ENCODE results near the gene SLCO4C1. TPM values are rescaled to one million over a fixed set of nuclear protein-coding genes. Genes with fewer than 3 reads are reported as not detected.
"Not testable (repeated sequence)": the region's sequence is repeated elsewhere in the genome, so short reads cannot be mapped to it uniquely, and the experiment has no call there.

Gene SLCO4C1, protein sequence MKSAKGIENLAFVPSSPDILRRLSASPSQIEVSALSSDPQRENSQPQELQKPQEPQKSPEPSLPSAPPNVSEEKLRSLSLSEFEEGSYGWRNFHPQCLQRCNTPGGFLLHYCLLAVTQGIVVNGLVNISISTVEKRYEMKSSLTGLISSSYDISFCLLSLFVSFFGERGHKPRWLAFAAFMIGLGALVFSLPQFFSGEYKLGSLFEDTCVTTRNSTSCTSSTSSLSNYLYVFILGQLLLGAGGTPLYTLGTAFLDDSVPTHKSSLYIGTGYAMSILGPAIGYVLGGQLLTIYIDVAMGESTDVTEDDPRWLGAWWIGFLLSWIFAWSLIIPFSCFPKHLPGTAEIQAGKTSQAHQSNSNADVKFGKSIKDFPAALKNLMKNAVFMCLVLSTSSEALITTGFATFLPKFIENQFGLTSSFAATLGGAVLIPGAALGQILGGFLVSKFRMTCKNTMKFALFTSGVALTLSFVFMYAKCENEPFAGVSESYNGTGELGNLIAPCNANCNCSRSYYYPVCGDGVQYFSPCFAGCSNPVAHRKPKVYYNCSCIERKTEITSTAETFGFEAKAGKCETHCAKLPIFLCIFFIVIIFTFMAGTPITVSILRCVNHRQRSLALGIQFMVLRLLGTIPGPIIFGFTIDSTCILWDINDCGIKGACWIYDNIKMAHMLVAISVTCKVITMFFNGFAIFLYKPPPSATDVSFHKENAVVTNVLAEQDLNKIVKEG
- total RNA-seq, result 10 to 100 TPM in 1 of 4 donors, 1 to 10 TPM in 2, not detected in 1; 1.1 to 13.5 (median 5.9) TPM

DNA sequence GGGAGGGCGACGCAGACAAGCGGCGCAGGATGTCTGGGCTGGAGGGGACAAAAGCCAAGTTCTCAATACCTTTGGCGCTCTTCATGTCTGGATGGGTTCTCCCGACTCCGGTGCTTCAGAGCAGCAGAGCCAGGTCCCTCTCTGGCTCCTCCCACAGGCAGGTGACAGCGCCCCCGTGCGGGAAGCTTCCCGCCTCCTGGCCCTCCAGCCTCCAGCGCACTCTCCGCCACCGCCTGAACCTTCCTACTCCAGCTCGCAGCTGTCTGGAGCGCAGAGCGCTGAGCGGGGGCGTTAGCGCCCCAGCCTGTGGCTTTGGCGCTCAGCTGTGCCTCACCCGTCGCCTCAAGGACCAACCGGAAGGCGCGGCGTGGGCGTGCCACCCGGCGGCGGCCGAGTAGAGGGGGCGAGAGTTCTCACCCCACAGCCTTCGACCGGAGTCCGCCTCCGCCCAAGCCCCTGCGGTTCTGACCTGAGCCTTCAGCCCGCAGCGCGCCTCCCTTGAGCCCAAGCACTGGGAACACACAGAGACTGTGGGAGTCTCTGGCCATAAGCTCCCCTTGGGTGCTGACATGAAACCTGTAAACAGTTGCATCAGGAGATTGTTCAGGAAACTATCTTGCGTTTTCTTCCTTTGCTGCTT is at the start of gene SLCO4C1:
SLCO4C1 (minus strand) TSS at position 107 of the 640 bp plus-strand sequence; CDS start at position 85, 22 bp downstream.
- H3K27me3 ChIP-seq, result peaks cover 8% of the 10 kb centered on the region
- peak; percentile 89 for DNase-seq
- peaks cover 0 to 20% (median 6%) of the 10 kb centered on the region in 4 donors for H3K4me1 ChIP-seq
- WGBS, 2 donors (ENCODE audit: low coverage in 1 of 2), result 0% methylated on average over 27 of the region's 42 CpGs; no CpG with 5 or more reads in 1 of the 2 donors
- intact Hi-C loops (cut with DNase I; ENCODE audit: low total_unique reads) (no loop called here), in situ Hi-C loops (cut with MboI; ENCODE audit: low pct_ligation_motif_present in 1 of 4, low pct_unique_long_range_greater_than_20kb in 1 of 4, low sequenced_read_pairs in 3 of 4) (no loop called here)
- H3K36me3 ChIP-seq, result no peaks in the 10 kb centered on the region
- H3K9me3 ChIP-seq, result no peaks in the 10 kb centered on the region
- TF ChIP-seq POLR2A (IDR thresholded peaks at IDR 0.05), result no peak
- TF ChIP-seq, protein P1, sequence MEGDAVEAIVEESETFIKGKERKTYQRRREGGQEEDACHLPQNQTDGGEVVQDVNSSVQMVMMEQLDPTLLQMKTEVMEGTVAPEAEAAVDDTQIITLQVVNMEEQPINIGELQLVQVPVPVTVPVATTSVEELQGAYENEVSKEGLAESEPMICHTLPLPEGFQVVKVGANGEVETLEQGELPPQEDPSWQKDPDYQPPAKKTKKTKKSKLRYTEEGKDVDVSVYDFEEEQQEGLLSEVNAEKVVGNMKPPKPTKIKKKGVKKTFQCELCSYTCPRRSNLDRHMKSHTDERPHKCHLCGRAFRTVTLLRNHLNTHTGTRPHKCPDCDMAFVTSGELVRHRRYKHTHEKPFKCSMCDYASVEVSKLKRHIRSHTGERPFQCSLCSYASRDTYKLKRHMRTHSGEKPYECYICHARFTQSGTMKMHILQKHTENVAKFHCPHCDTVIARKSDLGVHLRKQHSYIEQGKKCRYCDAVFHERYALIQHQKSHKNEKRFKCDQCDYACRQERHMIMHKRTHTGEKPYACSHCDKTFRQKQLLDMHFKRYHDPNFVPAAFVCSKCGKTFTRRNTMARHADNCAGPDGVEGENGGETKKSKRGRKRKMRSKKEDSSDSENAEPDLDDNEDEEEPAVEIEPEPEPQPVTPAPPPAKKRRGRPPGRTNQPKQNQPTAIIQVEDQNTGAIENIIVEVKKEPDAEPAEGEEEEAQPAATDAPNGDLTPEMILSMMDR (IDR thresholded peaks at IDR 0.05), result peak; percentile 43 to 62 (median 49)
- peak within 1 kb of the TSS in 3 of 4 donors; percentile 17 to 58 (median 49) for H3K27ac ChIP-seq
- H3K4me3 ChIP-seq, result peak within 1 kb of the TSS; percentile 14 to 60 (median 38)

DNA sequence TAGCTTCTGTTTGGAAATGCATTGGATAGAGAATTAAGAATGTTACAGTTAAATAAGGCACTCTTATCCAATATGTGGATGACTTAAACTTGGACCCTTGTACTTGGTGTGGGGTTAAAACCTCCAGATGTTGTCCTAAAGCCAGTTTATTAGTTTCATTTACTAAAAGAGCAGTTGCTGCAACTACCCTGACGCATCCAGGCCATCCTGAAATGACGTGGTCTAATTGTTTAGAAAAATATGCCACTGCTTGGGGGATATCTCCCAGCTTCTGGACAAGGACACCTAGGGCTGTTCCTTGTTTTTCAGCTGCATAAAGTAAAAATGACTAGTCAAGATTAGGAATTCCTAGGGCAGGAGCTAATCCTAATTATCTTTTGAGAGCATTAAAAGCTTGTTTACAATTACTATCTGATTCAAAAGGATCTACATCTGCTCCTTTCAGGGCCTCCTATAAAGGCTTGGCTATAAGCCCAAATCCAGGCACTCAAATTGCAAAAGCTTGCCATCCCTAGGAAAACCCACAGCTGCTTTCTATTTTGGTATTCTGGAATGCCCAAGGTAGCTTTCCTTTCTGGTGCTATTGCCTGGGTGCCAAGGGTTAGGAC is 45.7 kb upstream of the SLCO4C1 start:
- WGBS, 2 donors (ENCODE audit: low coverage in 1 of 2), result 13 to 56% methylated on average over 2 of the region's 2 CpGs

DNA sequence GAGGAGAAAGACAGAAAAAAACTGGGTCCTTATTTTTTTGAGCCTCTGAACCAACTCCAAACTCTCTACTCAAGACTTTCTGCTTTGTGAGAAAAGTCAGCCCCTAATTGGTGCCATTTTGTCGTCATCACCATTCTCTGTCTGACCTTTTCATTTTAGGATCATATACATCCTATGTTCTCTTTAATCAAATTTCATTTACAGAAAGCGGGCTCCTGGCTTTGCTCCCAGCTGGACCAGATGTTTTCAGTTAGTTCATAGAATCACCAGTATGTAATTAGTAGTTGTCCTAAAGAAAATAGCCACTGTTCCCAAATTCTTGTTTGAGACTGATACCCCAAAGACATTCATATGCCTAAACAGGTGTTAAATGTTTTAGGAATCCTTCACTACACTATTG is 28.6 kb upstream of the SLCO4C1 start:
- no peaks in the 10 kb centered on the region for H3K4me1 ChIP-seq
- no peak overlapping the region for H3K4me3 ChIP-seq
- H3K36me3 ChIP-seq, result no peaks in the 10 kb centered on the region
- no peak overlapping the region for H3K27ac ChIP-seq
- H3K27me3 ChIP-seq, result no peaks in the 10 kb centered on the region
- in situ Hi-C loops (cut with MboI; ENCODE audit: low pct_ligation_motif_present in 1 of 4, low pct_unique_long_range_greater_than_20kb in 1 of 4, low sequenced_read_pairs in 3 of 4), result no loop called here
- DNase-seq, result no peak
- no peaks in the 10 kb centered on the region for H3K9me3 ChIP-seq
- 64 to 77% methylated on average over 2 of the region's 2 CpGs for WGBS, 2 donors (ENCODE audit: low coverage in 1 of 2)
- no peak for TF ChIP-seq EP300 (IDR thresholded peaks at IDR 0.05; ENCODE audit: low read depth)
- no peak for TF ChIP-seq POLR2A (IDR thresholded peaks at IDR 0.05)
- TF ChIP-seq, protein P1 (IDR thresholded peaks at IDR 0.05), result no peak
- TF ChIP-seq POLR2AphosphoS5 (IDR thresholded peaks at IDR 0.05), result no peak
- intact Hi-C loops (cut with DNase I; ENCODE audit: low total_unique reads), result no loop called here

More for the DNA sequence above, 45.7 kb upstream of the SLCO4C1 start:
- DNase-seq, result no peak
- Histone ChIP-seq H3K4me1 (no peaks in the 10 kb centered on the region), H3K9me3 (no peaks in the 10 kb centered on the region), H3K4me3 (no peak overlapping the region), H3K36me3 (no peaks in the 10 kb centered on the region), H3K27ac (no peak overlapping the region), H3K27me3 (no peaks in the 10 kb centered on the region)
- no peak for TF ChIP-seq POLR2AphosphoS5 (IDR thresholded peaks at IDR 0.05)
- TF ChIP-seq, protein P1 (IDR thresholded peaks at IDR 0.05), result no peak
- no peak for TF ChIP-seq POLR2A (IDR thresholded peaks at IDR 0.05)
- no peak for TF ChIP-seq EP300 (IDR thresholded peaks at IDR 0.05; ENCODE audit: low read depth)
- intact Hi-C loops (cut with DNase I; ENCODE audit: low total_unique reads) (no loop called here), in situ Hi-C loops (cut with MboI; ENCODE audit: low pct_ligation_motif_present in 1 of 4, low pct_unique_long_range_greater_than_20kb in 1 of 4, low sequenced_read_pairs in 3 of 4) (no loop called here)

DNA sequence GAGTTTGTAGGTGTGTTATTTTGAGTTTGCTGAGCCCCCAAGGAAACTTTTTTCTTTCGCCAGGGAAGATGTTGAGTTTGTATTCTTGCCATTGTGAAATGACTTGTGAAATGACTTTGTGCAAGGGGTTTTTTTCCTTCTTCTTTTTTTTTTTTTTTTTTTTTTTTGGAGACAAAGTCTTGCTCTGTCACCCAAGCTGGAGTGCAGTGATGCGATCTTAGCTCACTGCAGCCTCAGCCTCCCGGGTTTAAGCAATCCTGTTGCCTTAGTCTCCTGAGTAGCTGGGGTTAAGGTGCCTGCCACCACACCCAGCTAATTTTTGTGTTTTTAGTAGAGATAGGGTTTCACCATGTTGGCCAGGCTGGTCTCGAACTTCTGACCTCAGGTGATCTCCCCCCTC is 22.7 kb upstream of the SLCO4C1 start:
- H3K27ac ChIP-seq; H3K4me1 ChIP-seq; H3K4me3 ChIP-seq; intact Hi-C loops (cut with DNase I; ENCODE audit: low total_unique reads); H3K27me3 ChIP-seq; H3K36me3 ChIP-seq; DNase-seq; in situ Hi-C loops (cut with MboI; ENCODE audit: low pct_ligation_motif_present in 1 of 4, low pct_unique_long_range_greater_than_20kb in 1 of 4, low sequenced_read_pairs in 3 of 4); H3K9me3 ChIP-seq: not testable (repeated sequence)
- WGBS, 2 donors (ENCODE audit: low coverage in 1 of 2), result 77 to 100% methylated on average over 1 to 4 of the region's 4 CpGs

Measured in transverse colon (tissue), 4 donors.